Measurements from ENCODE around the gene METAP2.

Gene METAP2

GRCh38 chr12:95545731-95546490, 72.0 kb downstream of the METAP2 start:
- Histone ChIP-seq H3K27me3 (no peaks in the 10 kb centered on the region), H3K36me3 (no peaks in the 10 kb centered on the region), H3K4me2 (no peak overlapping the region), H3K27ac (no peak overlapping the region), H3K4me1 (no peaks in the 10 kb centered on the region), H3K4me3 (no peak overlapping the region), H3K9me3 (peaks cover 27% of the 10 kb centered on the region), H4K20me1 (no peaks in the 10 kb centered on the region), H3K9ac (no peak overlapping the region)
- TF ChIP-seq Cebpa-rat (IDR thresholded peaks at IDR 0.05) = no peak

DNA sequence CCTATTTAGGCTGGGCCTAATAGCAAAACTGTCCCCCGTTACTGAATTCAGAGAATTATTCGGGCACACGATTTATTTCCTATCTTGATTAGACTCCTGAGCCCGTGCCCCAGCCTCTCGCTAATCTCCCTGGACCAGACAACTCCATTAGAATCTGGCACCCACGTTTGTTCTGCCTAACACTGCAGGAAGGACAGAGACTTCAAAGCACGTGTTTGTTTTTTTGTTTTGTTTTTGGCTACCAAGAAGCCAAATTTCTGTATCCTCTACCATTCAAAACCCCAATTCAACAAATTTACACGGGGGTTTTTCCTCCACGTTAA, 72.5 kb downstream of the METAP2 start:
- H3K4me3 ChIP-seq = no peak overlapping the region
- H3K4me2 ChIP-seq = no peak overlapping the region

DNA sequence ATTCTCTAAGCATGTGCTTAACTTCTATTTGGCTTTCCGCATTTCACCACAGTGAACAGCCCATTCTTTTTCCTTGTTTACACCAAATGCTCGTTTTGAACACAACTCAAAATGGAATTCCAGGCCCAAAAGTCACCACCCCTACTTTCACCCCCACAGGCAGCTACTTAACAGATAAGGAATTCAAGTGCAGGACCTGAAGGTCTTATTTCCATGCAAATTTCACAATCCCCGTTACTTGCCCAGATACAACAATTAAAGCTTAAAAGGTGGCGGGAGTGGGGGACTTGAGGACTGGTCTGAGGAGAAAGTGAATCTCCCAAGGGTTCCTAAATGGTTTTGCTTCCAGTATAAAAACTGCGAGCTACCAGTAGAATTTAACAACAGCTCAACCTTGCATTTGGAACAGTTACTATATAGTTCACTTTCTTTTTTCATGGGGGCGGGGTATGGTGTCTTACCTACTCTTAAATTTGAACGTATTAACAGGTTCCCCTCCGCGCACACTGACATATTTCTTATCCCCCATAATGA, 73.6 kb downstream of the METAP2 start:
- H3K36me3 ChIP-seq = no peaks in the 10 kb centered on the region
- TF ChIP-seq Cebpa-rat (IDR thresholded peaks at IDR 0.05) = no peak
- H3K27me3 ChIP-seq = no peaks in the 10 kb centered on the region
- no peak overlapping the region for H3K27ac ChIP-seq
- no peak overlapping the region for H3K4me3 ChIP-seq
- H3K4me1 ChIP-seq = no peaks in the 10 kb centered on the region
- no peak overlapping the region for H3K9ac ChIP-seq
- H3K9me3 ChIP-seq = peaks cover 27% of the 10 kb centered on the region
- no peak overlapping the region for H3K4me2 ChIP-seq
- no peaks in the 10 kb centered on the region for H4K20me1 ChIP-seq

More for the DNA sequence above, 72.5 kb downstream of the METAP2 start:
- H3K9ac ChIP-seq = no peak overlapping the region
- H3K27ac ChIP-seq = no peak overlapping the region
- no peak for TF ChIP-seq Cebpa-rat (IDR thresholded peaks at IDR 0.05)
- no peaks in the 10 kb centered on the region for H4K20me1 ChIP-seq
- H3K9me3 ChIP-seq = peaks cover 27% of the 10 kb centered on the region
- H3K36me3 ChIP-seq = no peaks in the 10 kb centered on the region
- no peaks in the 10 kb centered on the region for H3K27me3 ChIP-seq
- no peaks in the 10 kb centered on the region for H3K4me1 ChIP-seq

DNA sequence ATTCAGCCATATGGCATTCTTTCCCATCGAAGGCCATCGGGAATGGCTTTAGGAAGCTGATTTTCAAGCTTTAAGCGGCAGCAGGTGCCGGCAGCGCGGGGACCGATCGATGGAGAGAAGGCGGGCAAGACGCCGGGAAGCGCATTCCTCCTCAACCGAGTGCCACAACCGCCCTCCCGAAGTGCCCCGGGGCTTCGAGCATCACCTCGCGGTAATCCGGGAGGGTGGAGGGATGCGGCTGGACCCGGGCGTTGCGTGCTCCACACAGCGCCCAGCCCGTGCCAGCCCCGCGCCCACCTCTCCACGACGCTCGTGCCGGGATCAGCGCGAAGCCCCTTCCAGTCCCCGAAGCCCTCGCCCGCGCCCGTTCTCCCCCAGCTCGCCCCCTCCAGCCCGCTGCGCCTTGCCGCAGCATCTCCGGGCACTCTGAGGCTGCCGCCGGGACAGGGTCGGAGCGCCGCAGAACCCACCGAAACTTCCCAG, 74.1 kb downstream of the METAP2 start:
- peaks cover 27% of the 10 kb centered on the region for H3K9me3 ChIP-seq
- 0 out of 2 replicates have a peak, but pooled peaks cover 2% of the 10 kb centered on the region for H3K4me1 ChIP-seq
- TF ChIP-seq Cebpa-rat (IDR thresholded peaks at IDR 0.05) = no peak
- no peak overlapping the region for H3K27ac ChIP-seq
- no peak overlapping the region for H3K4me3 ChIP-seq
- no peak overlapping the region for H3K4me2 ChIP-seq
- no peaks in the 10 kb centered on the region for H3K36me3 ChIP-seq
- no peaks in the 10 kb centered on the region for H4K20me1 ChIP-seq
- H3K27me3 ChIP-seq = no peaks in the 10 kb centered on the region
- no peak overlapping the region for H3K9ac ChIP-seq

- Histone ChIP-seq H3K27me3 (no peaks in the 10 kb centered on the region), H3K4me3 (no peak overlapping the region), H3K36me3 (no peaks in the 10 kb centered on the region), H4K20me1 (no peaks in the 10 kb centered on the region), H3K9me3 (peaks cover 27% of the 10 kb centered on the region), H3K4me1 (0 out of 2 replicates have a peak, but pooled peaks cover 5% of the 10 kb centered on the region), H3K27ac (no peak overlapping the region), H3K9ac (no peak overlapping the region), H3K4me2 (no peak overlapping the region)
- TF ChIP-seq Cebpa-rat (IDR thresholded peaks at IDR 0.05) = no peak
Observed at GRCh38 chr12:95548539-95549391, 74.8 kb downstream of the METAP2 start.

DNA sequence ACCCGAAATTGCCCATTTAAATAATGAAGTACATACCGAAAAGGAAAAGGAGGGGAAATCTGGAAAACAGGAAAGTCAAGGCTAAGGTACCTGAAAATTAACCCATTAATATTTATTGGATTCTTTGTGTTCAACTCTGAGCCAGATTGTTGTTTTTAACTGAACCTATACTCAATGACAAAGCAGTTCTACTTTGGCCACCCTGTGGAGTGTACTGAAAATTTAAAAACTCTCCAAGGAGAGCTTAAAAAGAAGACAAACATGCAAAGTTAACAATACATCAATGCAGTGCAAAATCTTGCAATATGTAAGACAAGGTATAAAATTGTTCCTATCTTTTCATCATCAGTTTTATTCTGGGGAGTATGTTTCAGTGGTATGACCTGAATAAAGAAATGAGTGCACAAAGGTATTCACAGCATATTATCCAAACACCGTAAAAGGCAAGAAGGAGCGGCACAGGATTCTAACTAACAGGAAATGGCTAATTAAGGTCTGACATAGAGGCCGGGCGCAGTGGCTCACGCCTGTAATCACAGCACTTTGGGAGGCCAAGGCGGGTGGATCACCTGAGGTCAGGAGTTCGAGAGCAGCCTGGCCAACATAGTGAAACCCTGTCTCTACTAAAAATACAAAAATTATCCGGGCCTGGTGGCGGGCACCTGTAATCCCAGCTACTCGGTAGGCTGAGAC, 75.6 kb downstream of the METAP2 start:
- H4K20me1 ChIP-seq = no peaks in the 10 kb centered on the region
- H3K27me3 ChIP-seq = no peaks in the 10 kb centered on the region
- no peak overlapping the region for H3K9ac ChIP-seq
- H3K27ac ChIP-seq = no peak overlapping the region
- peaks cover 7% of the 10 kb centered on the region; the same call in 1 of the 2 replicates for H3K4me1 ChIP-seq
- H3K9me3 ChIP-seq = peaks cover 27% of the 10 kb centered on the region
- no peaks in the 10 kb centered on the region for H3K36me3 ChIP-seq
- H3K4me3 ChIP-seq = no peak overlapping the region
- TF ChIP-seq Cebpa-rat (IDR thresholded peaks at IDR 0.05) = no peak
- no peak overlapping the region for H3K4me2 ChIP-seq

DNA sequence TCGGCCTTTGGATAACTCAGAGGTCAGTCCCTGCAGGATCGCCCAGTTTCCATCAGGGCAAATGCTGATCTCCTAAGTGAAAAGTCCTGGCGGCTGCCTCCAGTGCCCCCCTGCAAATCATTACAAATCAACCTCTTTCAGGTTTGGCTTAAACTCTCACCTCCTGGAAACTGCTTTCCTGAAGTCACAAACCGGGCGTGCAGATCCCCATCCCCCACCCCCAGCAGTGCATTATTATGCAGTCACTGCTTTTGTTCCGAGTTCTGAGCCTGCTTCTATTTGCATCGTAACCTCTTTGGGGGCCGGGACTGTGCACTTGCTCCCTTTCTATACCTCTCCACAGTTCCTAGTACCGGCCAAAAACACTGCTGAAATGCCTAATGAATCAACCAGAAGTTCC, 77.4 kb downstream of the METAP2 start, which contains the start of gene USP44:
Gene USP44 (minus strand): TSS at position 172 of the 400 bp plus-strand sequence. CDS start 17,220 bp downstream, outside the sequence.
- Histone ChIP-seq H3K27ac (no peak within 1 kb of the TSS), H3K4me3 (no peak within 1 kb of the TSS), H4K20me1 (no peaks in the 10 kb centered on the region), H3K4me1 (peaks cover 12% of the 10 kb centered on the region; the same call in 1 of the 2 replicates), H3K9ac (no peak within 1 kb of the TSS), H3K9me3 (peaks cover 27% of the 10 kb centered on the region), H3K27me3 (no peaks in the 10 kb centered on the region), H3K36me3 (no peaks in the 10 kb centered on the region), H3K4me2 (no peak within 1 kb of the TSS)
- no peak for TF ChIP-seq Cebpa-rat (IDR thresholded peaks at IDR 0.05)

DNA sequence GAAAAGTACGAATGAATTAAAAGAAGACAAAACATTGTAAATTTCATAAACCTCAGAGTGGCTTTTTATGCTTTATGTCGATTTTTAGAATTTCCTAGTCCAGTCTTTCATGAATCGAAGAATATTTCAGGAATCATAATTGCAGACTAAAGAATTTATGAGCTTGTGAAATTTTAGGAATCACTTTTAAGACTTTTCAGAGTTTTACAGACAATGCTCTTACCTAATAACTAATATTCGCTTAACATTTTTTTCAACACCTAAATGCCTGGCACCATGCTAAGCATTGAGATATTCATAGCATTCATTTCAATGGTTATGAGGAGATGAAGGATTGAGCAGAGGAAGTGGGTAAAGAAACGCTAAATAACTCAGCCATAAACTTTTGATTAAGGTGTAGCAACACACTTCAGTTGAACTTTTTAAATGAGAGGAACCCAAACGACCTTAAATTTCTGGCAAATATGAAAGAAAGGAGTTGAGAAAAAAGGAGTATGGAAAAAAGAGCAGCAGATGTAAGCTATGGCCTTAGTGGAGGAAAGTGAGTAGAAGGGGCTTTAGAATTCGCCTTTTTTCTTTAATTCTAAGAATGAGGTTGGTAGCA, 78.1 kb downstream of the METAP2 start:
- Histone ChIP-seq H3K4me3 (no peak overlapping the region), H3K4me2 (no peak overlapping the region), H3K4me1 (peaks cover 12% of the 10 kb centered on the region; the same call in 1 of the 2 replicates), H3K27me3 (no peaks in the 10 kb centered on the region), H4K20me1 (no peaks in the 10 kb centered on the region), H3K27ac (no peak overlapping the region), H3K9me3 (peaks cover 27% of the 10 kb centered on the region), H3K9ac (no peak overlapping the region), H3K36me3 (no peaks in the 10 kb centered on the region)
- no peak for TF ChIP-seq Cebpa-rat (IDR thresholded peaks at IDR 0.05)

Measured in BLaER1 (cell line).